ENCODE measurements around the gene CDH18.

The CDH18 gene

DNA sequence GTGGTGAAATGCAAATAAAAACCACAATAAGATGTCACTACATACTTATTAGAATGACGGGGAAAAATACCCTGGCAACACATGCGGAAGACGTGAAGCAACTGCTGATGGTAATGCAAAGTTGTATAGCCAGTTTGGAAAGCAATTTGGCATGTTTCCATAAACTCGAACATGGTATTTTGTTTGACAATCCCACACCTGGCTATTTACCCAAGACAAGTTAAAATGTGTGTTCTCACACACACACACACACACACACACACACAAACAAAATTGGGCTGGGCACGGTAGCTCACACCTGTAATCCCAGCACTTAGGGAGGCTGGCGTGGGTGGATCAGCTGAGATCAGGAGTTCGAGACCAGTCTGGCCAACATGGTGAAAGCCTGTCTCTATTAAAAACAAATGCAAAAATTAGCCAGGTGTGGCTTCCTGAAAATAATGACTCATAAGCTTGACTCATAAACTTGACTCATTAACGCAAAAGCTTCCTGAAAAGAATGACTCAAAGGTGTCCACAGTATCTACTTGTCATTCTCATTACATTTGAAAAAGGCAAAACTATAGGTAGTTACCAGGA is 456.5 kb downstream of the CDH18 start:
- no peak overlapping the region for H3K9ac ChIP-seq (ENCODE audit: low read depth, low read length)
- no peaks in the 10 kb centered on the region; the same call in 1 of the 2 replicates for H3K4me1 ChIP-seq (ENCODE audit: insufficient read depth, low read length)
- H3K9me3 ChIP-seq (ENCODE audit: control insufficient read depth, insufficient read depth, low read length): no peaks in the 10 kb centered on the region; the same call in 1 of the 2 replicates
- no peaks in the 10 kb centered on the region for H3K36me3 ChIP-seq (ENCODE audit: insufficient read depth, low read length)

DNA sequence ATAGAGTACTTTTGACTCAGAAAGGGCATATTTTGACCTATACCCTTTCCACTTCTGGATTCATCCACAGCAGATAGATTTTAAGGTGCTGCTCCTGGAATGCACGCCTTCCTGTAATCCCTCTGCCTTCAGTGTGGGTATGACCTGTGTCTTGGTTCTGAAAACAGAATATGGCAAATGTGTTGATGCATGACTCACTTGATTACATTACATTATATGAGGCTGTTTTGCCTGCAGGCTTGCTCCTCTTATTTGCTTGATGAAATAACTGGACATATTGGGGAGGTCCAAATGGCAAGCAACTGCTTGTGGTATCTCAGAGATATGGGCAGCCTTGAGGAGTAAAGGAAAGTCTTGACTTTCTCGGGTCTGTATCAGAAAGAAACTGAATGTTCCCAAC is 468.6 kb downstream of the CDH18 start:
- no peaks in the 10 kb centered on the region for H3K4me1 ChIP-seq (ENCODE audit: insufficient read depth, low read length)
- no peak overlapping the region for H3K9ac ChIP-seq (ENCODE audit: low read depth, low read length)
- H3K9me3 ChIP-seq (ENCODE audit: control insufficient read depth, insufficient read depth, low read length): no peaks in the 10 kb centered on the region
- no peaks in the 10 kb centered on the region for H3K36me3 ChIP-seq (ENCODE audit: insufficient read depth, low read length)

DNA sequence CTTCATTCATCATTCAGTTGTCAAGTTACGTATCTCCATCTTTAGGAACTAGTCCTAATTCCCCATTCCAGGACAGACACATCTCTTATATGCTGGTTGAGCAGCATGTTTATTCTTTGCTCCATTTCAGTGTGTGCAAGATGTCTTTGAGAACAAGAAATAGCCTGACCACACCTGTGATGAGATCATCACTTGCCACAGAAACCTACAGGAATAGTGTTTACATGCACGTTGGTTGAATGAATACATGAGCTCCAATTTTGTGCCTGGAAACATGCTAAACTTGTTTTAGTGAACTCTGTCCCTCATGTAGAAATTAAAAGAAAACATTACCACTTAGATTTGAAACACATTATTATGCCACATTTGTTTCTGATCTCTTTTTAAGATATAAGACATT is 489.1 kb downstream of the CDH18 start:
- Histone ChIP-seq H3K9me3 (ENCODE audit: control insufficient read depth, insufficient read depth, low read length) (no peaks in the 10 kb centered on the region), H3K9ac (ENCODE audit: low read depth, low read length) (no peak overlapping the region), H3K36me3 (ENCODE audit: insufficient read depth, low read length) (no peaks in the 10 kb centered on the region), H3K4me1 (ENCODE audit: insufficient read depth, low read length) (no peaks in the 10 kb centered on the region)

DNA sequence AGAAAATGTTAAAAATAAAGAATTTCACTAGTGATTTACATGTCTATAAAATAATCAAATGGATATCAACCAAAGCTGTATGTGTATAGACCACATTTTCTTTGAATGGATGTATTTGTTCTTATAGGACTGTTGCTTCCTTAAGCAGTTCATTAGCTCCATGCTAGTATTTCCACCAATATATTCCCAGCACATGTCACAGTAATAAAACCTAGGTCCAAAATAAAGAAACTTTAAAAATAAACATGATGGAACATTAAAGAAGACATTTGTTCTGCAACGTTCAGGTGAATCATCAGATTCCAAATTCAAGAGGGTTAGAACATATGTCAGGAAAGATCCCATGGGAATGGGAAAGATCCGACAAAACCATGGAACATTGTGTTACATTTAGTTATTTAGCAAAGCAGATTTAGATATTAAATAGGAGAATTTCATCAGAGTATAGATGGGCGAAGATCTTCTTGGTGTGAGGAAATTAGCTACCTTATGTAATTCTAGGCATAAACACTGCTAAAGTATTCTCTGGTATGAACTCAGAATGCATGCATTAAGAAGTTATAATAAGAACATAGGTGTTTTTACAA is 490.7 kb downstream of the CDH18 start:
- Histone ChIP-seq H3K9ac (ENCODE audit: low read depth, low read length) (no peak overlapping the region), H3K4me1 (ENCODE audit: insufficient read depth, low read length) (no peaks in the 10 kb centered on the region), H3K36me3 (ENCODE audit: insufficient read depth, low read length) (no peaks in the 10 kb centered on the region), H3K9me3 (ENCODE audit: control insufficient read depth, insufficient read depth, low read length) (no peaks in the 10 kb centered on the region)

DNA sequence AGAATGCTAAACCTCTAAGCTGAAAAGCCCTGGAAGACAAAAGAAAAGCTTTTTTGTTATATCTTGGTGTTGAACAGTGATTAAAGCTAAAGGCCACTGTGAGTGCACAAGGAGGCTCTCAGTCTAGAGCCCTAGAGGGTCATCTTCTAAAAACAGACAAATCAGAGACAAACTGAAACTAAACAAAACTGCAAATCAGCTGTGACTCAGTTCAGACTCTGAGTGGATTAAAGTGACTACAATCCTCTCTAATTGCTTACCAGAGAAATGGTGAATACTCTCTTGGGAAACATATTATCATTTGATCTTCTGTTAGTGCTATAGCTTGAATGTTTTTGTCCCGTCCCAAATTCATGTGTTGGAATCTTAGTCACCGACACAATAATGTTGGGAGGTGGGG is 491.9 kb downstream of the CDH18 start:
- Histone ChIP-seq H3K9me3 (ENCODE audit: control insufficient read depth, insufficient read depth, low read length) (no peaks in the 10 kb centered on the region), H3K36me3 (ENCODE audit: insufficient read depth, low read length) (no peaks in the 10 kb centered on the region), H3K4me1 (ENCODE audit: insufficient read depth, low read length) (no peaks in the 10 kb centered on the region), H3K9ac (ENCODE audit: low read depth, low read length) (no peak overlapping the region)

DNA sequence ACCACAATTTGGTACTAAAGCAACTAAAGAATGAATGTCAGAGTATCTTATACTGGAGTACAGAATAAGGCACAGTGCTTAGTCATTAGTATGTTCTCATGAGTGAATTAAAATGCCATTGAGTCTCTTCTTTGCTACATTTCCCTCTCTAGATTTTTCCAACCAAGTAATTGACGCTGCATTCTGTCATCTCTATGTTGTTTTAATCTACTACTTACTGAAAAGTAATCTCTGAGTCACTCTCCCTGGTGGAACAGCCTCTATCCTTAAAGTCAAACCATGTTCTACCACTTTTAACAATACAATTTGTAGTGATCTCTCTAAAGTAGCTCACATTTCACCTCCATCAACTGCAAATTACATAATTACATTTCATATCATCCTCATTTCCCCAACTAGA is 495.1 kb downstream of the CDH18 start:
- no peaks in the 10 kb centered on the region for H3K9me3 ChIP-seq (ENCODE audit: control insufficient read depth, insufficient read depth, low read length)
- H3K36me3 ChIP-seq (ENCODE audit: insufficient read depth, low read length): no peaks in the 10 kb centered on the region
- no peaks in the 10 kb centered on the region for H3K4me1 ChIP-seq (ENCODE audit: insufficient read depth, low read length)
- H3K9ac ChIP-seq (ENCODE audit: low read depth, low read length): no peak overlapping the region

DNA sequence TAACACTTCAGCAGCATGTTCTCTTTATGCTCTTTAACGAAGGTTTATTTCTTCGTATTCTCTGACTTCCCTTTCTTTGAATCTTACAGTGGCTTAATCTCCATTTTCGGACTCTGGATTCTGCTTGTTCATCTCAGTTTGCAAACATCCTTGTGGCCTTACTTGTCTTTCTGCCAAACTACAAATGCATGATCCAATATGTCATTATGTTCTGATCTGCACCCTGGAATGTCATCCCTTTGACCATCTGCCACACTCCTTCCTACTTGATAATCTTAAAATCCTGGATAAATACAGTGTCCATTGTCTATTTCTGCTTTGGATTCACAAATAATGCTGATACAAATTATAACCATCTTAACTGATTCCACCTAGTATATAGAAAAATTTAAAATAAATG is 499.2 kb downstream of the CDH18 start:
- Histone ChIP-seq H3K4me1 (ENCODE audit: insufficient read depth, low read length) (no peaks in the 10 kb centered on the region), H3K9ac (ENCODE audit: low read depth, low read length) (no peak overlapping the region), H3K36me3 (ENCODE audit: insufficient read depth, low read length) (no peaks in the 10 kb centered on the region), H3K9me3 (ENCODE audit: control insufficient read depth, insufficient read depth, low read length) (no peaks in the 10 kb centered on the region)

DNA sequence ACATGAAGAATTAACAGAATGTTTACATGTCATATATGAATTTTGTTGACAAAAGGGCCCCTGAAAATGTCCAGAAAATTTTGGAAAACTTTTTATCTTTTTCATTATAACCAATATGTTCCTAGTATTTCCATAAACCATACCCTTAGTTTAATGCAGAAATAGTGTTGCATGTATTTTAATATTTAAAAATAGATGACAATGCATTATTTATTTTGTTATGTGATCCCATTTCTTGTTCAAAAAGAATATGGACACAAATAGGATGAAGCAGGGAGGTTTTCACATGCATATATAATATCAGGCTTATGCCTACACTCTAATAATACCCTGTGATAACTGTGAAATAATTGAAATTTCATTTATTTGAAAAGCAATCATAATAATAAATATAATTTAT is 500.5 kb downstream of the CDH18 start:
- Histone ChIP-seq H3K9me3 (ENCODE audit: control insufficient read depth, insufficient read depth, low read length) (no peaks in the 10 kb centered on the region), H3K4me1 (ENCODE audit: insufficient read depth, low read length) (no peaks in the 10 kb centered on the region), H3K9ac (ENCODE audit: low read depth, low read length) (no peak overlapping the region), H3K36me3 (ENCODE audit: insufficient read depth, low read length) (no peaks in the 10 kb centered on the region)

DNA sequence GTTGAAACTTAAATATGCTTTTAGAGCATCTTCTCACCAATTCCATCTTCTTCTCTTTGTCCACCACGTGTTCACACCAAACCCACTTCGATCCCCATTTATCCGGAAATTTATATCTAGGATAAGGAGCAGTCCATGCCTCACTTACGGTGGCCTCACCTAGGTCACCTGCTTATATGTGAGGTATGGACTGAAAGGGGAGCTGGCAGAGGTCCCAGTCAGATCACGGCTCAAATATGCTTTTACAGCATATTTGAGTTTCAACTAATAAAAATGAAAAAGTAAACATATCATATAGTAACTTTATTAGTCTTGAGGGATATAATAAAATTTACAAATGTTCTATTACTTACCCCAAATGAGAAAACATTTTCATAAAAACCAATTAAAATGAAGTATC is 508.4 kb downstream of the CDH18 start:
- Histone ChIP-seq H3K9ac (ENCODE audit: low read depth, low read length) (no peak overlapping the region), H3K4me1 (ENCODE audit: insufficient read depth, low read length) (no peaks in the 10 kb centered on the region), H3K36me3 (ENCODE audit: insufficient read depth, low read length) (no peaks in the 10 kb centered on the region), H3K9me3 (ENCODE audit: control insufficient read depth, insufficient read depth, low read length) (no peaks in the 10 kb centered on the region)

DNA sequence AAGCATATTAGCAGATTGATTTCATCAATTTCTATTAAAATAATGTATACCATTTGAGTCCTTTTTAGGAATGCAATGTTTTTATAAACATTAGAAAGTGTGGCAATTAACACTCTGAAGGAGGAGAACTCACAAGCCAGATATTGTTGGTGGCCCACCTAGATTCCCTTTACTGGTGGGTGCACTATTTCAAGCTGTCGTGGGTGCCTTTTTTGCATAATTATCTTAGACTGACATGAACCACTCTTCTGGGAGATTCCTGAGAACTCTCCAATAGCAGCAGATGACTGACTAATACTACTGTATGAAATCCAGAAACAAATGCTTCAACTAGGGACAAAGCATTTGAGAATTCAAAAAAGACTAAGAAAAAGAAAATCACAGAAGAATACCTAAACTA is 526.0 kb downstream of the CDH18 start:
- H3K9me3 ChIP-seq (ENCODE audit: control insufficient read depth, insufficient read depth, low read length): no peaks in the 10 kb centered on the region
- H3K9ac ChIP-seq (ENCODE audit: low read depth, low read length): no peak overlapping the region
- H3K4me1 ChIP-seq (ENCODE audit: insufficient read depth, low read length): no peaks in the 10 kb centered on the region
- no peaks in the 10 kb centered on the region for H3K36me3 ChIP-seq (ENCODE audit: insufficient read depth, low read length)

DNA sequence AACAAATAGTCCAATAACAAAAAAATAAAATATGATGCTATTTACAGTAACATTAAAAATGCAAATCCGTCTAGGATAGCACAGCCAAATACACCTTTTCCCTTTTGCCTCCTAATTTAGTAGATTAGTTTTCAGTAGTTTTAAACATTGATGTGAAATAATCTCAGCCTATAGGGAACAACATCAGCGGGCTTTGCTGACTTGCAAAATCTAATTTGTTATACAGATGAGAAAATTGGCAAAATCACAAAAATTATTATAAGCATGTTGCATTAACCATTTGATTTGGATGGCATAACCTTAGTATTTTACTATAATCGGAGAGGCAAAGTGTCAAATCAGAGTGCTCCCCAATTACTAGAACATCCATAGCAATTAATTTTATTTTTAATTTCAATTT is 563.5 kb downstream of the CDH18 start:
- Histone ChIP-seq H3K9me3 (ENCODE audit: control insufficient read depth, insufficient read depth, low read length) (no peaks in the 10 kb centered on the region), H3K4me1 (ENCODE audit: insufficient read depth, low read length) (no peaks in the 10 kb centered on the region), H3K36me3 (ENCODE audit: insufficient read depth, low read length) (no peaks in the 10 kb centered on the region), H3K9ac (ENCODE audit: low read depth, low read length) (no peak overlapping the region)

Data from ES-I3 (cell line).